NCI-H1048 (cell line): ENCODE results near the gene CLDN7.
"Not testable (repeated sequence)": the region's sequence is repeated elsewhere in the genome, so short reads cannot be mapped to it uniquely, and the experiment has no call there.

Experiments
- DNase-seq: peaks from one replicate; lab custom pipeline; 2025; lab: John Stamatoyannopoulos, UW

Gene CLDN7

GRCh38 chr17:7253082-7253481 lies 9.2 kb downstream of the CLDN7 start:
- no peak for DNase-seq

GRCh38 chr17:7252176-7253043 lies 9.9 kb downstream of the CLDN7 start, which contains the start of gene ELP5:
TSS of gene ELP5 (plus strand) at chr17:7252215. CDS start at chr17:7252551, 336 bp downstream.
- DNase-seq = peak; percentile 72

GRCh38 chr17:7251661-7252175 lies 10.6 kb downstream of the CLDN7 start, which contains the start of gene CTDNEP1:
TSS of gene CTDNEP1 (minus strand) at chr17:7251734. CDS start at chr17:7251296, 438 bp downstream.
- peak; percentile 89 for DNase-seq

GRCh38 chr17:7250695-7251627 lies 11.3 kb downstream of the CLDN7 start:
- DNase-seq = no peak

GRCh38 chr17:7249830-7250229 lies 12.4 kb downstream of the CLDN7 start:
- DNase-seq = no peak

- DNase-seq = no peak
Measured at GRCh38 chr17:7249214-7249613, 13.1 kb downstream of the CLDN7 start.

- DNase-seq = no peak
Measured at GRCh38 chr17:7248796-7249195, 13.5 kb downstream of the CLDN7 start.

- no peak for DNase-seq
Measured at GRCh38 chr17:7246779-7247178, 15.5 kb downstream of the CLDN7 start.

- DNase-seq = not testable (repeated sequence)
Measured at GRCh38 chr17:7243838-7244237, 18.4 kb downstream of the CLDN7 start.

GRCh38 chr17:7243453-7243729 lies 18.9 kb downstream of the CLDN7 start:
- DNase-seq = no peak

GRCh38 chr17:7242717-7243452 lies 19.4 kb downstream of the CLDN7 start:
- peak; percentile 86 for DNase-seq

GRCh38 chr17:7241783-7242716 lies 20.2 kb downstream of the CLDN7 start, which contains the start of gene GABARAP:
TSS of gene GABARAP (minus strand) at chr17:7242449. CDS start at chr17:7242330, 119 bp downstream.
- peak; percentile 78 for DNase-seq

GRCh38 chr17:7241090-7241733 lies 21.1 kb downstream of the CLDN7 start:
- no peak for DNase-seq

- DNase-seq = no peak
Measured at GRCh38 chr17:7240375-7240774, 21.9 kb downstream of the CLDN7 start.

- peak; percentile 98 for DNase-seq
Measured at GRCh38 chr17:7239091-7240027, 22.9 kb downstream of the CLDN7 start, which contains the start of gene PHF23. TSS of gene PHF23 (minus strand) at chr17:7239457. CDS start at chr17:7239279, 178 bp downstream.

- no peak for DNase-seq
Measured at GRCh38 chr17:7238420-7239090, 23.7 kb downstream of the CLDN7 start.

- no peak for DNase-seq
Measured at GRCh38 chr17:7237761-7238419, 24.4 kb downstream of the CLDN7 start.
